HG03469 (cell line): Measurements from ENCODE around the gene PARP9.

Experiments used
- ATAC-seq: cut with Tn5 transposase; IDR thresholded peaks from one replicate; pipeline ENCODE4 v1.9.1; 2021; ENCODE audit warnings: mild to moderate bottlenecking, moderate library complexity, moderate number of reproducible peaks; ENCODE audit not compliant: unreplicated experiment

The PARP9 gene

GRCh38 chr3:122564155-122564912, at the start of gene PARP9, which contains the start of gene DTX3L:
TSS of gene PARP9 (minus strand) at chr3:122564300. CDS start at chr3:122559620, 4,680 bp downstream.
TSS of gene DTX3L (plus strand) at chr3:122564338. CDS start at chr3:122564427, 89 bp downstream.
- ATAC-seq, result peak; percentile 62

- ATAC-seq, result no peak
Observed at GRCh38 chr3:122612696-122613095, 48.6 kb upstream of the PARP9 start.

GRCh38 chr3:122609798-122610559, 45.9 kb upstream of the PARP9 start:
- ATAC-seq, result peak; percentile 87

GRCh38 chr3:122608916-122609315, 44.8 kb upstream of the PARP9 start:
- no peak for ATAC-seq

- ATAC-seq, result no peak
Observed at GRCh38 chr3:122606330-122606729, 42.2 kb upstream of the PARP9 start.

GRCh38 chr3:122603056-122603455, 39.0 kb upstream of the PARP9 start:
- no peak for ATAC-seq

- no peak for ATAC-seq
Observed at GRCh38 chr3:122602011-122602710, 38.1 kb upstream of the PARP9 start.

- no peak for ATAC-seq
Observed at GRCh38 chr3:122598556-122598955, 34.5 kb upstream of the PARP9 start.

- ATAC-seq, result no peak
Observed at GRCh38 chr3:122598151-122598550, 34.1 kb upstream of the PARP9 start.

GRCh38 chr3:122594025-122594424, 29.9 kb upstream of the PARP9 start:
- no peak for ATAC-seq

GRCh38 chr3:122590610-122591009, 26.5 kb upstream of the PARP9 start:
- ATAC-seq, result no peak

GRCh38 chr3:122589297-122589696, 25.2 kb upstream of the PARP9 start:
- peak; percentile 47 for ATAC-seq

GRCh38 chr3:122587572-122587971, 23.5 kb upstream of the PARP9 start:
- ATAC-seq, result no peak

- ATAC-seq, result no peak
Observed at GRCh38 chr3:122586773-122587485, 22.8 kb upstream of the PARP9 start.

GRCh38 chr3:122586098-122586497, 22.0 kb upstream of the PARP9 start:
- no peak for ATAC-seq

GRCh38 chr3:122582390-122582789, 18.3 kb upstream of the PARP9 start:
- no peak for ATAC-seq

GRCh38 chr3:122581622-122582021, 17.5 kb upstream of the PARP9 start:
- ATAC-seq, result no peak

GRCh38 chr3:122580470-122580869, 16.4 kb upstream of the PARP9 start:
- ATAC-seq, result no peak

GRCh38 chr3:122578069-122578740, 14.1 kb upstream of the PARP9 start:
- no peak for ATAC-seq

- no peak for ATAC-seq
Observed at GRCh38 chr3:122577409-122578031, 13.4 kb upstream of the PARP9 start, which contains the start of gene PARP15. TSS of gene PARP15 (plus strand) at chr3:122577650. CDS start at chr3:122577668, 18 bp downstream.
